LHCN-M2 (cell line): ENCODE measurements around the gene PCSK5. TPM values are rescaled to one million over a fixed set of nuclear protein-coding genes. Genes with fewer than 3 reads are reported as not detected.
"Not testable (repeated sequence)": the region's sequence is repeated elsewhere in the genome, so short reads cannot be mapped to it uniquely, and the experiment has no call there.

ENCODE experiments used
- DNase-seq: peaks from one replicate; pipeline ENCODE4 v3.0.0-alpha.2; 2012; ENCODE audit warnings: low read depth
- total RNA-seq: library from RNA; depleted of rRNA; stranded (reverse); fragments of >200 nt; gene quantifications from 2 replicates; pipeline ENCODE4 v1.2.3, GENCODE V29; 2014

Gene PCSK5
- total RNA-seq, 1 experiment from 2014 or later = 11.9 TPM

DNA sequence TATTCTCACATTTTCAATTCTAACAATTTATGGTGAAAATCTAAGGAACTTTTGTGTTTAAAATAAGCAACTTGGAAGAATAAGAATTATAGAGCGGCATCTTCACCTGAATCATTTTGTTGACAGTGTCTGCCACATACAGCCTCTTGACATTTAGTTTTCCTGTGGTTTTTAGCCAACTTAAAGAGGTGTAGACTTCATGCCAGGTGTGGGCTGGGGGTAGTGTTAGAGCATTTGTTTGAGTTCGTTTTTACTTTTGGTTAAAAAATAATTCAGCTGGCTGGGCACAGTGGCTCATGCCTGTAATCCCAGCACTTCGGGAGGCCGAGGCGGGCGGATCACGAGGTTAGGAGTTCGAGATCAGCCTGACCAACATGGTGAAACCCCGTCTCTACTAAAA lies 72.8 kb downstream of the PCSK5 start:
- DNase-seq = not testable (repeated sequence)

DNA sequence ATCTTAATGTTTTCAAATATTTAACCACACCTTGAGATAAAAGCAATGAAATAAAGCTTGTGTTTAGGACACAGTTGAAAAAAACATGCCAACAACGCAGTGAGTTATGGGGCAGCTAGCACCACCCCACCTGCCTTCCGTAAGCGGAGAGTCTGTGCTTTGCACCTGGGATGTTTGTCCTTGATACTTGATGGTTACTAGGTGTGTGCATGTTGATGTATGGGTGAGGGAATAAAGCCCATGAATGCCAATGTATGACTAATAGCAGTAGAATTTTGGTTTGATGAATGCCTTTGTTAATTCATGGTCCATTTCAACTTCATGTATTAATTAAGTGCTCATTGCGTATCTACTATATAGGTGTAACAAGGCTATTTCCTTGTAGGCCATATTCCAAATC lies 74.0 kb downstream of the PCSK5 start:
- no peak for DNase-seq

DNA sequence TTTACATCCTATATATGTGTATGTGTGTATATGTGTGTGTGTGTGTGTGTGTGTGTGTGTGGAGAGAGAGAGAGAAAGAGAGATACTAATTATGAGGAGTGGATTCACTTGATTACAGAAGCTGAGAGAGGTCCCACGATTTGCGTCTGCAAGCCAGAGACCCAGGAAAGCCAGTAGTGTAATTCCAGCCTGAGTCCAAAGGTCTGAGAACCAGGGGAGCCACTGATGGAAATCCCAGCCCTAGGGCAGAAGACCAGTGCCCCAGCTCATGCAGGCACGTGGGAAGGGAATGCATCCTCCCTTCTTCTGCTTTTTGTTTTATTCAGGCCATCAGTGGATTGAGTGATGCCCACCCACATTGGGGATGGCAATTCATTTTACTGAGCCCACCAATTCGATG lies 74.8 kb downstream of the PCSK5 start:
- no peak for DNase-seq

DNA sequence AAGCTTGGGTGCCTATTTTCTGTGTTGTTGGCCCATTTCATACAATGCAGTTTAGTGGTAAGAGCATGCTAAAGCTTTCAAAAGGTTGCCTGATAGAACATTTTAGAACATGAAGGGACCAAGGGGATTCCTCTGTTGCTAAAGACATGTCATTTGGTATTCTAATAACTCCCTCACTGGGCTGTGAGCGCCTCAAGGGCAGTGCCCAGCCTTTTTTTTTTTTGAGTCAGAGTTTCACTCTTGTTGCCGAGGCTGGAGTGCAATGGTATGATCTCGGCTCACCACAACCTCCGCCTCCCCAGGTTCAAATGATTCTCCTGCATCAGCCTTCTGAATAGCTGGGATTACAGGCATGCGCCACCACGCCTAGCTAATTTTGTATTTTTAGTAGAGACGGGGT lies 77.1 kb downstream of the PCSK5 start:
- DNase-seq = no peak

DNA sequence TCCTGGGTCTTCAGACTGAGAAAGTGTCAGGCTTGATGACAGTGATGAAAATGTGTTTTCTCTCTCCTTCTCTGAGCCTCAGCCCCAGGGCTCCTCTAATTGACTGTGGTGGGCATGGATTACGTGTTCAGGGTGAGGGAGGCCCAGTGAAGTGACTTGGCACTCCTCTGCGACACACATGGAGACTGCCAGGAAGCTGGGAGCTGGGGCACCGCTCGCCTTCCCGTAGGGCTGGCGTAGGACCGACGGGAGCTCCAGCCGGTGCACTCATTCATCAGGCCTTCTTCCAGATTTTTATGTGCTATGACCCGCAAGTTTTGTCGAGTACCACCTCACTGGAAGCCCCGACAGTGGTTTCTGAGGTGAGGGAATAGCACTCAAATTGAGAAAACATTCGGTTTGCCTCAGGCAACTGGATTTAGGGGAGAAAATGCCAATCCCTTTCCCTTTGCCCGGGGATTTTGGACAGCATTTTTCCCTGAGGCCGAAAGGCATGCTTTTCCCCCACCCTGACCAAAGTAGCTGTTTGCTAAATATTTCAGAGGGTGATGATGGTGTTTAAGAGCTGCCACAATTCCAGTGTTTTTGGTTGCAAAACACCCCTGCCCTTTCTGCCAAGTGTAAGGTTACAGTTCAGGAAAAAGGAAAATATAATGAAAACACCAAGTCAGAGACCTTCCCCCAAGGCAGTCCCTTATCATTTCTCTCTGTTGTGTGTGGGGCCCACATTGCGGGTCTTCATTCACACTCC lies 83.7 kb downstream of the PCSK5 start:
- no peak for DNase-seq

DNA sequence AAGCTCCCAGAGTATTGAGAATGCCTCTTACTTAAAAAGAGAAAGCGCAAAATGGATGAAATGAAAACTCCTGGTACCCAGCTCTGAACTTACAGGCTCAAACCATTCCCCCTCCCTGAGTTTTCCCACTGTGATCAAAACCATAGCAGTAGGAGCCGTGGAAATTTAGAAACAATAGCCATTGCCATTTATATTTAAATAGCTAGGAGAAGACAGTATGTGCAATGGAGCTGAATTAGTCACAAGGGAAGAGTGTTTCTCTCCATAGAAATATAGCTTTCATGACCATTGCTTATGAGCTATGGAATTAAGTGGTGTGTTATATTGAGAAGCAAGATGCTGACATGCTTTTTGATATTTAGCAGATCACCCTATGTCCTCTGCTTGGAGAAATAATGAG lies 84.6 kb downstream of the PCSK5 start:
- DNase-seq = no peak

DNA sequence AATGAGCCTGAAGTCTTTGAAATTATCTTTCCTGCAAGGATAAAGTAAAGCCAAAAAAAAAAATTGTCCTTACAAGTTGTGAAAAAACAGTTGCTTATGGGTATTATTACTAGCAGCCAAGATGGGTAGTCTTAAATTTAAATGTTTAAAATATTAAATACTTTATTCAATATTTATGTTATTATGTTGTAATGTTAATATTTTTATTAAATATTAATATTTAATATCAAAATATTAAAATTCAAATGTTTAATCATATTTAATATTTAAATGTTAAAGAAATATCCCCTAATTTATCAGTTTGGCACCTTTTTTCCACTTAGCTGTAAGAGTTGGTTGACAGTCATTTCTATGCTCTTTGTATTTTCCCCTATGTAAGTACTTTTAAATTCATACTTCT lies 86.1 kb downstream of the PCSK5 start:
- no peak for DNase-seq

DNA sequence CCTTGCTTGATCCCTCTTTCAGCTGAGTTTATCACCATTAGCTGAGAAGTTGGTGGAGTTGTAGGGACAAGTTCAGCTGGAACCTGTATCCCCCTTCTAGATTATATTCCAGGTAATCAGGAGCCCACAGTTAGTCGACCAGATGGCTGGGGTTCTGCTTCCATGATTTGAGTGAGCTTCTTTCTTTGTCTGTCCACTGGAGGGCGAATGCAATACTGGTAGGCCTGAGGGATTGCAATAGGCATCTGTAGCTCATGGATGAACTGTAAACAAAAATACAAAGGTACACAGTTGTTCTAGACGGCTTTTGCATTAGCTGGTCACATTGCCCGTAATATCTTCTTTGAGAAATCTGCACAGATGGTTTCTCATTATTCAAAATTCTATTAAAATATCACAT lies 88.9 kb downstream of the PCSK5 start:
- peak; percentile 29 for DNase-seq

DNA sequence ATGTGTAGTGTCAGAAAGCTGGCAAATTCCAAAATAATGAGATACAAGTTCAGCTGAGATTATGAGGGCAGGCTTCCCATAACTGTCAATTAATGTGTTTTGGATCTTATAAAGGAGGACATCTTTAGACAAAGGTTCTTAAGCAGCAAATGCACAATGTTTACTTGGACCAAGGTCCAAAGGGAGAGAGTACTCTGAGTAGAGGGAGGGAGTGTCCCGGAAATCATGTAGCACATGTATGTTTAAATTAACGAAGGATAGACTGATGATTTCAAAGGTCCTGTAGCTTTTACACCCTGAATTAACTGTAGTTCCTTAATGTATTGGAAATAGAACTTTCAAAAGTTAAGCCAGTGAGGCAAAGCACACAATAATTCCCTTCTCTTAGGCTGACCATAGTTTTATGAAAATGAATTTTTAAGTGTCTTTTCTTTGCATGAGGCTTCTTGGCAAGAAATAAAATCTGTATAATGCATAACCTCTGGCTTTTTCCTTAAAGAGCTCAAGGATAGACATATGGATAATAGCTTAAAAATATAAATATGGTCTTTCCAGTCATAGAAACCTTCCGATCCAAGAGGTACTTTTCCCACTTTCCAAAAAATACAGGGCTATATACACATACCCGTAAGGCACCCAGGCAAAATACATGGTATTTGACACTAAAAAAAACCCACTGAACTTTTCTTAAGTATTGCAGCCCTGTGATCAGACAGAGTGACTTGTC lies 93.0 kb downstream of the PCSK5 start:
- DNase-seq = no peak

DNA sequence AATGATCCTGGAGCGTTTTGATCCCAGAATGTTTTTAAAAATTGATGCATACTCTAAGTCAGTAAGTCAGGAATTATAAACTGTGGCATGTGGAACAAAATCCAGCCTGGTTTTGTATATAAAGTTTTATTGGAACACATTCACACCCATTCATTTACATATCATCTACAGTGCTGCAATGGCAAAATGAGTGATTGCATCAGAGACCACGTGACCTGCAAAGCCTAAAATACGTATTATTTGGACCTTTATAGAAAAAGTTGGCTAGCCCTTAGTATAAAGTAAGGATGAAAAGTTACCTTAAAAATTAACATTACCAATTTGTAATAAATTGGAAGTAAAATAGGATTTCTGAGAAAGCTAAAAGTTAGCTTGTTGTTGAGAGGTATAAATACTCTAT lies 95.0 kb downstream of the PCSK5 start:
- DNase-seq = no peak

DNA sequence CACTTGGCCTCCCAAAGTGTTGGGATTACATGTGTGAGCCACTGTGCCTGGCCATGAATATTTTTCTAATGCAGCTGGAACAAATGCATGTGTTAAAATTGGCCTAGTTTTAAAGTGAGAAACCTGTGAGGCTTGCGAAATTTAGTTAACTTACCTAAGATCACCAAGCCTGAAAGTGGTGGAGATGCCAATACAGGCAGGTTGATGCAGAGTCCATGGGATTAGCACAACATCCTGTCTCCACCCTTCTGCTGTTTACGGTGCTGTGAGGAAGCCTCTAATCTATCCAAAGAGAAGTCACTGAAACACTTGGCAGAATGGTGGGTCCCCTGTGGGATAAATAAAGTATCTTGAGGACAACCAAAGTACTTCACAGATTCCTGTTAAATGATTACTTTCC lies 98.2 kb downstream of the PCSK5 start:
- no peak for DNase-seq

DNA sequence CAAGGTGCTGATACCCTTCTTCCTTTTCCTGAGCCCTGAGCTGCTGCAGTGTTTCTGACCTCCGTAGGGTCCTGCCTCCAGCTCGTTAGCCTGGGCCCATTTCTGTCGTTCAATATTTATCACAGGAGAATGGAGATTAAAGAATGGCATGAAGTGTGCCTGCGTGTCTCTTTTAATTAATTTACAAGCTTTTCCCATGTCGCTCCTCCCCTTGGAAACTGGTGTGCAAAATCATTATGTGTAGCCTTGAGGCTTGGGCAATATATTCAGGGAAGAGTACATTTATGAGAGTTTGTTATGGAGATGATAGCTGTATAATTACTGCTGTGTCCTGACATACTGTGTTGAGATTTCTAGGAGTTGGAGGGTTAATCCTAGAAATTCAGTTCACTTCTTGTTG lies 99.7 kb downstream of the PCSK5 start:
- DNase-seq = no peak

DNA sequence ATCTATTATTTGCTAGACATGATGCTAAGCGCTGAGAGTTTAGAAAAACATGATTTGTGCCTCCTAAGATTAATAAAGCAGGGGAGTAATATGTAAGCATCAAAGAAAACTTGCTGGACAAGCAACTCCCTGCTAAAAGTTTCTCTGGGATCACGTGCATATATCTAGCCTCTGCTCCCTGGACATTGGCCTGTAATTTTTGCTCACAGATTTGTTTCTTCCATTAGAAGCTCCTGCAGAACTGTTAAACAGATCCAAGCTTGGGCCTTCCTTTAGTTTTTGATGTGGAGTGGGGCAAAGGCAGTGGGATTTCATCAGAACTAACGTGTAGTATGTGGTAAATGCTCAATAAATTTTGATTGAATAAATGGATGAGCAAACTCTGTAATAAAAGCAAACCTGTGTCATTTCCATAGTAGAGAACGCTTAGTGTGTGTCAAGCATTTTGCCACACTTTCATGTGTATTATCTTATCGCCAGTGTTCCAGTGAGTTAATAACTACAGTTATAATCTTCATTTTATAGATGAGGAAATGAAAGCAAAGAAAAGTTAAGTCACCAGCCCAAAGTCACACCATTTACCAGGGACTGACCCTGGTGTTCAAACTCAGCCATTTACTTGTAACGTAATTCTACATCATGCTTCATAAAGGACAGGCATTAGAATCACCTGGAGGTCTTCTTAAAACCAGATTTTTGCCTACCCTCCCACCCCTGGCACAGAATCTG lies 100.3 kb downstream of the PCSK5 start:
- no peak for DNase-seq

DNA sequence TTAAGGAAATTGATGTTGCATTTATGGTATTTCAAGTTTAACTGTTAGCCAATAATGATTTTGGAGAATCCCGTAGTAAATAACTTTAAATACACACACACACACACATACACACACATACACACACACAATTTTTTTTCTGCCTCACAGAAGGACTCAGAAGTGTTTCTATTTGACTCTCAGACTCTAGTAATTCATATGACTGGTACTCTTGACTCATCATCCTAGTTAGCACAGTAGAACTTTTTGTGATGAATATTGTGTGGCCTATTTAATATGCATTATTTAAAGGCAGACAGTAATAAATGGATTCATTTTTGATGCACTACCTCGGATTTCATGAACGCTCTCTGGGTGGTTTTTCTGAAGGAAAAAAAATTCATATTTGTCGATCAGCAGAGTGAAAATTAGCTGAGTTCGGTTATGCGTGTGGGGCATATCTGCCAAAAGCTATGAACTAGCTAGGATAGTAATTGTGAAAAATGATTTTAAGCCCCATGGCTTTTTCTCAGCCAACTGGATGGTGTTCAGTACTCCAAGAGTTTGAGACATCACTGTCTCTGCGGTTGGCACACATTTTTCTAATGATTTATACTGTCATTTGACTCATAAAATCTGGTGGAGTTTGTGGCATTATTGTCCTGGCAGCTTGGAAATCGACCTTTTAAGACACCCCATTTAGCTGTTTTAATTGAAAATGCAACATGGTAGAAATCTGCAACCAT lies 102.2 kb downstream of the PCSK5 start:
- DNase-seq = peak; percentile 58

DNA sequence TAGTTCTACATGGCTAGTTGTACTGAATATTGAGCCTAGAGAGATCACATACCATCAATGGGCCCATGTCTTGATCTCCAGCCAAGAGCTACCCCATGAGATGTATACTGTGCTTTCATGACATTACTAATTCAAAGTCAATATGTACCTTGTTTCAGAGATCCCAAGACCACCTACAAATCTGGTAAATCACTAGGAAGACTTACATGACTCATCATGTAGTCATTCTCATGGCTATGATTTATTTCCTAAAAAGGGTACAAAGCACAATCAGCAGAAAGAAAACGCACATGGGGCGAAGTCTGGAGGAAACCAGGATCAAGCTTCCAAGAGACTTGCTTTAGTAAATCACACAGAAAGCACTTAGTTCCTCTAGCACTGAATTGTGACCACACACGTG lies 103.0 kb downstream of the PCSK5 start:
- peak; percentile 79 for DNase-seq

DNA sequence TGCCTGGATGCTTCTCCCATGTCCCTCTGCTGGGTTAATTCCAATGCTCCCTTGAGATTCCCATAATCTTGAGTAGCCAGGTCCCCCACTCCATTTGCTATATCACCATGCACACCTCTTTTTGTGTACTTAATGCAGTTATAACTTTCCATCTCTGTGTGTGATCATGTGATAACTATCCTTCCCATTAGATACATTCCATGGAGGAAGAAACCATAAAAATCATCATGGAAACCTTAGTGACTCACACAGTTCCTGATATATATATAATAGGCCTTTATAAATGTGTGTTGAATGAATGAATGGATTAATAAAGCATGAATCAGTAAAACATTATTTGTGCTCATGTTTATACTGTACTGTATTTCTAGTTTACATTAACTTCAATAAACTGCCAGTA lies 104.6 kb downstream of the PCSK5 start:
- no peak for DNase-seq

DNA sequence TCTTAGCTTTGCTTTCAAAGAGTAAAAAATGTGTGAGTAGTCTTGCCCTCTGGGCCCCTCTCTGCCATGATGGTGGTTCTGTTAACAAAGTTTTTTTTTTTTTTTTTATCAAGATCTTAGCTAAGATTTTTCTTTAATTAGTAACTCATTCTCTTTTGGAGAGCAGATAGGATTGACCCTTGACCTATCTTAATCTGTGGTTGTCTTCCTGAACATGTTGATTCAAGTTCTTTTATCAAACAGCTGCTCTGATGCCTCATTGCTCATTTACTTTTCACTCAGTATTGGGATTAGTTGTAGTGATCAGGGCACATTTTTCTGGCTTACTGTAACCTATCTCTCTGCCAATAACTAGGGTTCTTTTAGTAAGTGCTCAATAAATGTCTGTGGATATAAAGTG lies 106.3 kb downstream of the PCSK5 start:
- DNase-seq = peak; percentile 58

DNA sequence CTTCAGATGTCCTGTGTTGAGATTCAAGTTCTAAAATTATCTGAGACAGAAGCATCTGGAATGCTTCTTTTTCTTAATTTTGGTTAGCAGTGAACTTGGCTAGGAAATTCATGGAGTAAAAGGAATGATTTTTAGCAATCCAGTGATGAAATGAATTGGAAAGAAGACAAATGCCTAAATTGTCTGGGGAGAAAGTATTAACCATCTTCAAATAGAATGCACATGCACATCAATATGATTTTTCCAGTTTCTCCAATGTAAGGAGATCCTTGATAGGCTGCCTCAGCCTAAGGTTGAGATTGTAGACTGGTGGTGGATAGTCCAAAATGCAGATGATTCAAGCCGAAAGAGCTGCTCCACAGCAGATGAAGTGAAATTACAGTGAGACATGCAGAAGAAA lies 106.7 kb downstream of the PCSK5 start:
- DNase-seq = no peak

DNA sequence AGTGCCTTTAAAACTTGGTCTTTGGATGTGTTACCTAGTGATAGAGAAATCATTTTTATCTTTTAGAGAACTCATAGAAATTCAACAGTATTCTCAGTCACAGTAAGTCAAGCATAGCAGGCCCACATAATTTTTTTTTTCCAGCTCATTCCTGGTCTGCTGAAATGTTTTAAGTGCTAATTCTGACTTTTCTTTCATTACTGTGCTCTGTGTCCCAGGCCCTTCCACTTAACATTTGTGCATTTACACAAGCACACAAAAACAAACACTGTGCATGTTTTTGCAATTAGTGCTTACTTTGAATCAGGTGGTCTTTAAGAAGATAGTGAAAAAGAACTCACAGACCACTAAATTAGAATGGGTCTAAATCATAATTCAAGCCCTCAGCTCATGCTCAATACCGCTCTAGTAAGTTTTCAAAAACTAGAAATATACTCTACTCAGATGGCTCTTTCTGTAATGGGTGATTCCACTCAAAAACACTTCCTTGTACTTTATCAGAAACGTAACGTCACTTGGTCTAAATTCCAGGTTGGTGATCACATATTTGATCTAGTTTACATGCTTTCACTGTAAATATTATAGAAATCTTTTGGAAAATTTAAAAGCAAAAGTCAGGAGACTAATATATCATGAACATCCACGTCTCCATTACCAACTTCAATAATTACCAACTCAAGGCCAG lies 107.8 kb downstream of the PCSK5 start:
- no peak for DNase-seq

DNA sequence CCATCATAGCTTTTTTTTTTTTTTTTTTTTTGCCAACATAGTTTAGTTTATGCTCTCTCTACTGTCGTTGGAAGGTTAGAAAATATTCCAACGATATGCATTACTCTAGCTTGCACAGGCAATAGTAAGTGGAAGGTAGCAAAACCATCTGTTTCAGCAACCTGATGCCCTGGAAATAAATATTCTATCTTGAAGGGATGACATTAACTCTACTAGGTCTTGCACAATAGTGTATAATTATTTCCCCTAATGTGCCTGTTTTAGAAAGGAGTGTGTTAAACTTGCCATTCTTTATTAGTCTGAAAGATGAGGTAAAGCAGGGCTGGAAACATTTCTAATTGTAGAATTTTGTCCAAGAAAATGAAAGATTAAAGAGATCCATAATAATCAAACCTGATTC lies 111.0 kb downstream of the PCSK5 start:
- DNase-seq = no peak

DNA sequence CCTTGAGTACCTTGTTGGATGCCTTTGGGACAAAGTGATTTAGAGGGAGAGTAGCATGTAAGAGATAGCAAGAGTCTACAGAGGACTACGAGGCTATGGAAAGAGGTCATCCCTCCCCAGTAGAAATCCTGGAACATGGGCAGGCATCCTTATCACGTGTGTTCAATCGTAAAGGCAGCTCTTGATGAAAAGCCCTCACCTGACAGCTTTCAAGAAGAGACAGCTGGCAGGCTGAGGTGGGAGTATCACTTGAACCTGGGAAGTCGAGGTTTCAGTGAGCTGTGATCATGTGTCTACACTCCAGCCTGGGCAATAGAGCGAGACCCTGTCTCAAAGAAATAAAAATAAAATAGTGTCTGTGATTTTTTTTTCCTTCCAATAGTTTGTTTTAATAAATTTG lies 112.6 kb downstream of the PCSK5 start:
- DNase-seq = no peak
